ENCODE data around the gene CXCL5.

Gene CXCL5

DNA sequence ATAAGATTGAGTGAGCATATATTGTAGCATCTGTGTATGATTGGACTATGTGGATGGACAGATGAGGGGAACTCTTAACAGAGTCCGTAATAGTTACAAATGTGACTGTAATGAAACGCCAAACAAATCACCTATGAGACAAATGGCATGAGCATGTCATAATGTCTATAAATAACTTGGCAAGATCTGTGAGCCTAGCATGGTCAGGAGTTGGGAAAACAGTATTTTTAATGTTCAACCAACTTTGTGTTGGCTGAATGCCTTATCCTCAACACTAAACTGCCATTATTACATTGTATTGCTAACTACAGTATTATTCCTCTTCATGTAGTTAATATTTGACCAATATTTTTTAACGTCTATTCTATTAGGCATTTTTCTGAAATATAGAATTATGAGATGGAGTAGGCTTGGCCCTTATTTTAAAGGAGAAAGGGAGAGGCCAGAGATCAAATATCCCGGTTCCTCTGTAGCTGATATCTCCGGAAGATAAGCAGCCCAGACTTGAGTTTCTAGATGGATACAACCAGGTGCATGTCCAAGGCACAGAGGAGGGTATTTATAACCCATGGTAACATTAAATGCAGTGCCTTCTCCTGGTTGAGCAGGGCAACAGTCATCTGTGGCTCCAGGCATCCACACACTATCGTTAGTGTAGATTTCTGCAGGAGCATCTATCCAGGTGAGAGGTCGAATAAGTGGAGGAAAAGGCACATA lies 49.3 kb downstream of the CXCL5 start:
- TF ChIP-seq, protein P1, sequence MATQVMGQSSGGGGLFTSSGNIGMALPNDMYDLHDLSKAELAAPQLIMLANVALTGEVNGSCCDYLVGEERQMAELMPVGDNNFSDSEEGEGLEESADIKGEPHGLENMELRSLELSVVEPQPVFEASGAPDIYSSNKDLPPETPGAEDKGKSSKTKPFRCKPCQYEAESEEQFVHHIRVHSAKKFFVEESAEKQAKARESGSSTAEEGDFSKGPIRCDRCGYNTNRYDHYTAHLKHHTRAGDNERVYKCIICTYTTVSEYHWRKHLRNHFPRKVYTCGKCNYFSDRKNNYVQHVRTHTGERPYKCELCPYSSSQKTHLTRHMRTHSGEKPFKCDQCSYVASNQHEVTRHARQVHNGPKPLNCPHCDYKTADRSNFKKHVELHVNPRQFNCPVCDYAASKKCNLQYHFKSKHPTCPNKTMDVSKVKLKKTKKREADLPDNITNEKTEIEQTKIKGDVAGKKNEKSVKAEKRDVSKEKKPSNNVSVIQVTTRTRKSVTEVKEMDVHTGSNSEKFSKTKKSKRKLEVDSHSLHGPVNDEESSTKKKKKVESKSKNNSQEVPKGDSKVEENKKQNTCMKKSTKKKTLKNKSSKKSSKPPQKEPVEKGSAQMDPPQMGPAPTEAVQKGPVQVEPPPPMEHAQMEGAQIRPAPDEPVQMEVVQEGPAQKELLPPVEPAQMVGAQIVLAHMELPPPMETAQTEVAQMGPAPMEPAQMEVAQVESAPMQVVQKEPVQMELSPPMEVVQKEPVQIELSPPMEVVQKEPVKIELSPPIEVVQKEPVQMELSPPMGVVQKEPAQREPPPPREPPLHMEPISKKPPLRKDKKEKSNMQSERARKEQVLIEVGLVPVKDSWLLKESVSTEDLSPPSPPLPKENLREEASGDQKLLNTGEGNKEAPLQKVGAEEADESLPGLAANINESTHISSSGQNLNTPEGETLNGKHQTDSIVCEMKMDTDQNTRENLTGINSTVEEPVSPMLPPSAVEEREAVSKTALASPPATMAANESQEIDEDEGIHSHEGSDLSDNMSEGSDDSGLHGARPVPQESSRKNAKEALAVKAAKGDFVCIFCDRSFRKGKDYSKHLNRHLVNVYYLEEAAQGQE (IDR thresholded peaks at IDR 0.05; ENCODE audit: insufficient replicate concordance, low read depth), result no peak
- TF ChIP-seq POLR2AphosphoS5 (IDR thresholded peaks at IDR 0.05; ENCODE audit: low read depth) (no peak), GABPA (IDR thresholded peaks at IDR 0.05; ENCODE audit: low read depth) (no peak), SPI1 (IDR thresholded peaks at IDR 0.05; ENCODE audit: borderline replicate concordance, low read depth) (no peak)
- TF ChIP-seq, protein P2, sequence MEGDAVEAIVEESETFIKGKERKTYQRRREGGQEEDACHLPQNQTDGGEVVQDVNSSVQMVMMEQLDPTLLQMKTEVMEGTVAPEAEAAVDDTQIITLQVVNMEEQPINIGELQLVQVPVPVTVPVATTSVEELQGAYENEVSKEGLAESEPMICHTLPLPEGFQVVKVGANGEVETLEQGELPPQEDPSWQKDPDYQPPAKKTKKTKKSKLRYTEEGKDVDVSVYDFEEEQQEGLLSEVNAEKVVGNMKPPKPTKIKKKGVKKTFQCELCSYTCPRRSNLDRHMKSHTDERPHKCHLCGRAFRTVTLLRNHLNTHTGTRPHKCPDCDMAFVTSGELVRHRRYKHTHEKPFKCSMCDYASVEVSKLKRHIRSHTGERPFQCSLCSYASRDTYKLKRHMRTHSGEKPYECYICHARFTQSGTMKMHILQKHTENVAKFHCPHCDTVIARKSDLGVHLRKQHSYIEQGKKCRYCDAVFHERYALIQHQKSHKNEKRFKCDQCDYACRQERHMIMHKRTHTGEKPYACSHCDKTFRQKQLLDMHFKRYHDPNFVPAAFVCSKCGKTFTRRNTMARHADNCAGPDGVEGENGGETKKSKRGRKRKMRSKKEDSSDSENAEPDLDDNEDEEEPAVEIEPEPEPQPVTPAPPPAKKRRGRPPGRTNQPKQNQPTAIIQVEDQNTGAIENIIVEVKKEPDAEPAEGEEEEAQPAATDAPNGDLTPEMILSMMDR (IDR thresholded peaks at IDR 0.05; ENCODE audit: insufficient read depth, low read length), result no peak
- Histone ChIP-seq H3K27me3 (ENCODE audit: insufficient read depth, poor library complexity, severe bottlenecking) (no peaks in the 10 kb centered on the region), H3K27ac (replicated peaks) (no peak overlapping the region), H3K4me3 (replicated peaks; ENCODE audit: insufficient read depth, low read length) (no peak overlapping the region)
- no peak for DNase-seq (ENCODE audit: low read depth in 1 of 2, low spot score in 1 of 2)

DNA sequence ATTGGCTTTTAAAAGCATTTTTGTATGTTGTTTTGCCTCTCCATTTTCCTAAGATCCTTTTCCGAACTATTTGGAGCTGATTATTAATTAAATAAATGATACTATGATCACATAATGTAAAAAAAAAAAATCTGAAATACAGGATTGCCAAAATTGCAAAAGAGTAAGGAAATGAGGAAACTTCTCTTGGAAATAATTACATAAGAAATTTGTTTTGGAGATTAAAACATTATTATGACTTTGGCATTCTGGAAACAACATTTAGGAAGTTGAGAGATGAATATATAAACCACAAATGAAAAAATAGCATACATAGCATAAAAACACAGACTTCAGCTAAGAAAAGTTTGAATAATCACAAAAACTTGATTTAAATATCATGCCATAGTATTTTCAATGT lies 50.2 kb downstream of the CXCL5 start:
- H3K27ac ChIP-seq (replicated peaks), result no peak overlapping the region
- TF ChIP-seq GABPA (IDR thresholded peaks at IDR 0.05; ENCODE audit: low read depth), result no peak
- TF ChIP-seq, protein P1 (IDR thresholded peaks at IDR 0.05; ENCODE audit: insufficient replicate concordance, low read depth), result no peak
- TF ChIP-seq SPI1 (IDR thresholded peaks at IDR 0.05; ENCODE audit: borderline replicate concordance, low read depth), result no peak
- no peak for TF ChIP-seq POLR2AphosphoS5 (IDR thresholded peaks at IDR 0.05; ENCODE audit: low read depth)
- TF ChIP-seq, protein P2 (IDR thresholded peaks at IDR 0.05; ENCODE audit: insufficient read depth, low read length), result no peak
- H3K4me3 ChIP-seq (replicated peaks; ENCODE audit: insufficient read depth, low read length), result no peak overlapping the region
- H3K27me3 ChIP-seq (ENCODE audit: insufficient read depth, poor library complexity, severe bottlenecking), result no peaks in the 10 kb centered on the region
- DNase-seq (ENCODE audit: low read depth in 1 of 2, low spot score in 1 of 2), result no peak

DNA sequence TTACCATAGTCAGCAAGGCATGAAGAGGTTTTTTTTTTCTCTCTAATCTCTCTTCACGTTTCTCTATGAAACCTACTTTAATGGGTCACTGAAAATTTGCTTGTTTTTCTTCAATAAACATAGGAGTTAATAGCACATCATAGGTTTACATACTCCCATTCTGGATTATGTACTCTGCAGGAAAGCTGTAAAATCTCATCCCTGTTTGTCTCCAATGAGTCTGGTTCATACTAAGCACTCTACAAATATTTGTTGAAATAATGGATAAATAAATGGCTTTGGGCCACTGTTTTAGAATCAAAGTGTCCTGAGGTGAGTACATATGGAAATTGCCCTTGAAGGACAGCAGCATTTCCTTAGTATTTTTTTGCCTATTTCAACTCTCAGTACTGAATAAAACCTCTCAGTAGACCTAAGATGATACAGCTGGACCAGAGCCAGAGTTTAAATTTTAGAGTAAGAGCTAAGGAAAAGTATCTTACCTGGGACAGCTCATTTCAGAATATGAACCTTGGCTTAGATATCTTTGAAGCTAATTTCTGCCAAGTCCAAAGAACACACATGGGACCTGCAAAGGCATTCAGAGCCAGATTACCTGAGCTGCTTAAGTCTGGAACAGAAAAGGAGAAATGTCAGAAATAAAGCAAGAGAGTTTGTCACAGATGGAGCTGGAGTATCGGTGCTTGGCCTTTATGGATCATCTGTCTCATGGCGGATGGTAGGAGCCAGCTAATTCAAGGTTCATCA lies 51.1 kb downstream of the CXCL5 start:
- H3K27ac ChIP-seq (replicated peaks), result no peak overlapping the region
- no peak overlapping the region for H3K4me3 ChIP-seq (replicated peaks; ENCODE audit: insufficient read depth, low read length)
- TF ChIP-seq, protein P1 (IDR thresholded peaks at IDR 0.05; ENCODE audit: insufficient replicate concordance, low read depth), result no peak
- TF ChIP-seq GABPA (IDR thresholded peaks at IDR 0.05; ENCODE audit: low read depth) (no peak), SPI1 (IDR thresholded peaks at IDR 0.05; ENCODE audit: borderline replicate concordance, low read depth) (no peak), POLR2AphosphoS5 (IDR thresholded peaks at IDR 0.05; ENCODE audit: low read depth) (no peak)
- TF ChIP-seq, protein P2 (IDR thresholded peaks at IDR 0.05; ENCODE audit: insufficient read depth, low read length), result no peak
- no peak for DNase-seq (ENCODE audit: low read depth in 1 of 2, low spot score in 1 of 2)
- H3K27me3 ChIP-seq (ENCODE audit: insufficient read depth, poor library complexity, severe bottlenecking), result no peaks in the 10 kb centered on the region
